ENCODE data around the gene DPM2. TPM values are rescaled to one million over a fixed set of nuclear protein-coding genes. Genes with fewer than 3 reads are reported as not detected.

The DPM2 gene
- total RNA-seq, 1 experiment from 2014 or later = 41.5 TPM

GRCh38 chr9:127958728-127959127 lies 21.1 kb upstream of the DPM2 start:
- TF ChIP-seq CTCF (IDR thresholded peaks at IDR 0.05; ENCODE audit: unreplicated experiment) = no peak
- H3K4me1 Mint-ChIP-seq (ENCODE audit: insufficient read depth, unreplicated experiment) = peaks cover 37% of the 10 kb centered on the region
- no peak for DNase-seq (ENCODE audit: unreplicated experiment)
- H3K4me3 Mint-ChIP-seq (ENCODE audit: unreplicated experiment) = no peak overlapping the region
- no peak overlapping the region for H3K27ac Mint-ChIP-seq (ENCODE audit: low read depth, unreplicated experiment)
- intact Hi-C loops (cut with micrococcal nuclease) = no loop called here
- CTCF ChIA-PET = interaction anchor here (0.9 to 9.2 kb wide), 3 partner anchors 15 to 106 kb away, joined by 3 to 90 read pairs (median 7); no protein-coding TSS in a partner anchor
- POLR2A ChIA-PET = interaction anchor here (0.6 to 6.0 kb wide), 3 partner anchors 21 to 251 kb away, joined by 3 to 43 read pairs (median 3); partner anchors contain the start of gene EEIG1
- no peaks in the 10 kb centered on the region for H3K27me3 Mint-ChIP-seq (ENCODE audit: insufficient read depth, unreplicated experiment)
- BruUV-seq (replicated peaks) = no TSS peak
- H3K36me3 Mint-ChIP-seq (ENCODE audit: insufficient read depth, unreplicated experiment) = peaks cover 12% of the 10 kb centered on the region
- no peaks in the 10 kb centered on the region for H3K9me3 Mint-ChIP-seq (ENCODE audit: unreplicated experiment)

GRCh38 chr9:127955294-127956015 lies 17.8 kb upstream of the DPM2 start:
- peak; percentile 36 for TF ChIP-seq CTCF (IDR thresholded peaks at IDR 0.05; ENCODE audit: unreplicated experiment)
- Mint-ChIP-seq H3K4me3 (ENCODE audit: unreplicated experiment) (peak overlapping the region; percentile 29), H3K27me3 (ENCODE audit: insufficient read depth, unreplicated experiment) (no peaks in the 10 kb centered on the region), H3K9me3 (ENCODE audit: unreplicated experiment) (no peaks in the 10 kb centered on the region), H3K27ac (ENCODE audit: low read depth, unreplicated experiment) (no peak overlapping the region), H3K36me3 (ENCODE audit: insufficient read depth, unreplicated experiment) (no peaks in the 10 kb centered on the region), H3K4me1 (ENCODE audit: insufficient read depth, unreplicated experiment) (peaks cover 24% of the 10 kb centered on the region)
- no TSS peak for BruUV-seq (replicated peaks)
- DNase-seq (ENCODE audit: unreplicated experiment) = peak; percentile 81
- intact Hi-C loops (cut with micrococcal nuclease) = no loop called here
- ChIA-PET CTCF (interaction anchor here (0.5 to 9.2 kb wide), 14 partner anchors 9 to 186 kb away, joined by 3 to 90 read pairs (median 5); no protein-coding TSS in a partner anchor), POLR2A (interaction anchor here (0.6 to 6.0 kb wide), 7 partner anchors 10 to 993 kb away, joined by 3 to 43 read pairs (median 4); partner anchors contain the start of gene EEIG1)

- H3K9me3 Mint-ChIP-seq (ENCODE audit: unreplicated experiment) = no peaks in the 10 kb centered on the region
- no peak overlapping the region for H3K27ac Mint-ChIP-seq (ENCODE audit: low read depth, unreplicated experiment)
- no peak for DNase-seq (ENCODE audit: unreplicated experiment)
- ChIA-PET POLR2A (interaction anchor here (0.6 to 6.0 kb wide), 6 partner anchors 10 to 994 kb away, joined by 3 to 43 read pairs (median 5); partner anchors contain the start of gene EEIG1), CTCF (interaction anchor here (0.6 to 9.2 kb wide), 11 partner anchors 9 to 186 kb away, joined by 3 to 90 read pairs (median 6); no protein-coding TSS in a partner anchor)
- H3K4me3 Mint-ChIP-seq (ENCODE audit: unreplicated experiment) = peak overlapping the region; percentile 29
- no peaks in the 10 kb centered on the region for H3K27me3 Mint-ChIP-seq (ENCODE audit: insufficient read depth, unreplicated experiment)
- no peak for TF ChIP-seq CTCF (IDR thresholded peaks at IDR 0.05; ENCODE audit: unreplicated experiment)
- intact Hi-C loops (cut with micrococcal nuclease) = no loop called here
- no TSS peak for BruUV-seq (replicated peaks)
- H3K36me3 Mint-ChIP-seq (ENCODE audit: insufficient read depth, unreplicated experiment) = no peaks in the 10 kb centered on the region
- peaks cover 18% of the 10 kb centered on the region for H3K4me1 Mint-ChIP-seq (ENCODE audit: insufficient read depth, unreplicated experiment)
These were observed 17.2 kb upstream of the DPM2 start for GRCh38 chr9:127954831-127955293.

GRCh38 chr9:127953768-127954505 lies 16.3 kb upstream of the DPM2 start:
- TF ChIP-seq CTCF (IDR thresholded peaks at IDR 0.05; ENCODE audit: unreplicated experiment) = no peak
- H3K27me3 Mint-ChIP-seq (ENCODE audit: insufficient read depth, unreplicated experiment) = no peaks in the 10 kb centered on the region
- H3K9me3 Mint-ChIP-seq (ENCODE audit: unreplicated experiment) = no peaks in the 10 kb centered on the region
- no peak overlapping the region for H3K4me3 Mint-ChIP-seq (ENCODE audit: unreplicated experiment)
- DNase-seq (ENCODE audit: unreplicated experiment) = no peak
- peaks cover 14% of the 10 kb centered on the region for H3K4me1 Mint-ChIP-seq (ENCODE audit: insufficient read depth, unreplicated experiment)
- CTCF ChIA-PET = interaction anchor here (0.6 to 9.2 kb wide), 10 partner anchors 10 to 164 kb away, joined by 3 to 90 read pairs (median 6); no protein-coding TSS in a partner anchor
- no TSS peak for BruUV-seq (replicated peaks)
- intact Hi-C loops (cut with micrococcal nuclease) = no loop called here
- H3K36me3 Mint-ChIP-seq (ENCODE audit: insufficient read depth, unreplicated experiment) = no peaks in the 10 kb centered on the region
- H3K27ac Mint-ChIP-seq (ENCODE audit: low read depth, unreplicated experiment) = no peak overlapping the region
- POLR2A ChIA-PET = interaction anchor here (0.7 to 6.0 kb wide), 4 partner anchors 10 to 53 kb away, joined by 3 to 43 read pairs (median 10); partner anchors contain the start of gene EEIG1

Measured in MCF 10A (cell line).